ENCODE data around the gene ATOH8.
"Not testable (repeated sequence)": the region's sequence is repeated elsewhere in the genome, so short reads cannot be mapped to it uniquely, and the experiment has no call there.

ATOH8 gene

DNA sequence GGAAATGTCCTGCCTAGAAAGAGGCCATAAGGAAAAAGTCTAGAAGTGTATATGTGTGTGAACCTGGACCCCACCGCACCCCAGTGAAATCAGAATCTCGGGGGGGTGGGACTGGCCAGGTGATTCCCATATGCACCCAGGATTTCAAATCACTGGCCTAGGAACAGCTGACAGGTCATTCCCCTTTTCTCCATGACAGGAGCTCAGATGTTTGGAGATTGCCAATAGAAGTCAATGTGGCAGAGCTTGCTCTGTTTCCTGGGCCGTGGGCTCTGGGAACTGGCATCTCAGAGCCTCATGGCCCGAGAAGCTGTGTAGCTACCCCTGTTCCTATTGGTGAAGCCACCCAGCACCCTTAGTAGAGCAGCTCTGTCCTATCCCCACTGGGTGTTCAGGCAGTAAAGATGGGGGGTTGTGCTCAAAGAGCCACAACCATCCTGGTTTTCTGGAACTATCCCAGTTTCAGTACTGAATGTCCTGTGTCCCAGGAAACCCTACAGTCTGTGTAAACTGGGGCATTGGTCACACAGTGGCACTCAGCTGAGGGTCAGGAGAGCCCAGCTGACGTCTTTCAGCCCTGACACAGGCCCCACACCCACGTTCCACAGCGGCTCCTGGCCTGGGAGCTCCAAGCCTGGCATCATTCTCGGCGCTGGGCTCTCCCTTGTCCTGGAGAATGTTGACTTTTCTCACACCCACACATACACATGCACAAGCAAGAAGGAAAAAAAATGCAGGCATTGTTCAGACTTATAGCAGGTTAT, 40.8 kb upstream of the ATOH8 start:
- Histone ChIP-seq H3K4ac (ENCODE audit: low read depth, low read length) (no peak overlapping the region), H3K27me3 (ENCODE audit: insufficient read depth, low read length) (no peaks in the 10 kb centered on the region), H3K79me1 (ENCODE audit: low read length) (peaks cover 8% of the 10 kb centered on the region), H2AFZ (ENCODE audit: insufficient read depth, low read length, poor library complexity) (no peak overlapping the region), H3K4me1 (ENCODE audit: control insufficient read depth in 1 of 2, insufficient read depth in 2 of 2, low read length in 2 of 2) (peaks cover 16 to 17% of the 10 kb centered on the region in 2 experiments), H2BK5ac (ENCODE audit: low read depth, low read length, poor library complexity) (no peak overlapping the region), H3K79me2 (ENCODE audit: control insufficient read depth, insufficient read depth, low read length, poor library complexity) (no peaks in the 10 kb centered on the region), H3K9me3 (ENCODE audit: insufficient read depth, low read depth, low read length) (peaks cover 4% of the 10 kb centered on the region), H2BK120ac (ENCODE audit: insufficient read depth, low read length, poor library complexity) (no peak overlapping the region), H4K91ac (ENCODE audit: low read depth, low read length) (no peak overlapping the region), H3K23ac (ENCODE audit: low read length) (no peak overlapping the region), H3K14ac (ENCODE audit: low read length) (no peak overlapping the region), H3K9ac (ENCODE audit: low read length) (no peak overlapping the region), H3K36me3 (ENCODE audit: control insufficient read depth in 1 of 2, insufficient read depth in 2 of 2, low read length in 2 of 2) (no peaks in the 10 kb centered on the region), H3K4me2 (ENCODE audit: low read length) (no peak overlapping the region), H2AK5ac (ENCODE audit: low read length) (no peak overlapping the region), H3K27ac (ENCODE audit: low read depth, low read length) (no peak overlapping the region), H3K18ac (ENCODE audit: low read length) (no peak overlapping the region), H4K8ac (ENCODE audit: low read depth, low read length) (no peak overlapping the region), H2BK12ac (ENCODE audit: low read length) (no peak overlapping the region), H4K12ac (ENCODE audit: low read depth, low read length) (no peak overlapping the region), H3K4me3 (ENCODE audit: low read depth, low read length) (no peak overlapping the region)
- DNase-seq, result no peak
- WGBS (ENCODE audit: extremely low coverage, insufficient coverage, insufficient read length), result no CpG with 5 or more reads among the region's 9 CpGs

- H4K91ac ChIP-seq (ENCODE audit: low read depth, low read length), result no peak overlapping the region
- peaks cover 8% of the 10 kb centered on the region for H3K79me1 ChIP-seq (ENCODE audit: low read length)
- no CpG with 5 or more reads among the region's 5 CpGs for WGBS (ENCODE audit: extremely low coverage, insufficient coverage, insufficient read length)
- H3K36me3 ChIP-seq (ENCODE audit: control insufficient read depth in 1 of 2, insufficient read depth in 2 of 2, low read length in 2 of 2), result no peaks in the 10 kb centered on the region
- H2AK5ac ChIP-seq (ENCODE audit: low read length), result no peak overlapping the region
- H3K4me2 ChIP-seq (ENCODE audit: low read length), result no peak overlapping the region
- H2AFZ ChIP-seq (ENCODE audit: insufficient read depth, low read length, poor library complexity), result no peak overlapping the region
- H3K23ac ChIP-seq (ENCODE audit: low read length), result no peak overlapping the region
- H3K9me3 ChIP-seq (ENCODE audit: insufficient read depth, low read depth, low read length), result peaks cover 4% of the 10 kb centered on the region
- no peak for DNase-seq
- peaks cover 16 to 17% of the 10 kb centered on the region in 2 experiments for H3K4me1 ChIP-seq (ENCODE audit: control insufficient read depth in 1 of 2, insufficient read depth in 2 of 2, low read length in 2 of 2)
- H2BK120ac ChIP-seq (ENCODE audit: insufficient read depth, low read length, poor library complexity), result no peak overlapping the region
- no peaks in the 10 kb centered on the region for H3K79me2 ChIP-seq (ENCODE audit: control insufficient read depth, insufficient read depth, low read length, poor library complexity)
- H2BK5ac ChIP-seq (ENCODE audit: low read depth, low read length, poor library complexity), result no peak overlapping the region
- no peak overlapping the region for H4K12ac ChIP-seq (ENCODE audit: low read depth, low read length)
- H3K4me3 ChIP-seq (ENCODE audit: low read depth, low read length), result no peak overlapping the region
- H4K8ac ChIP-seq (ENCODE audit: low read depth, low read length), result no peak overlapping the region
- no peak overlapping the region for H3K18ac ChIP-seq (ENCODE audit: low read length)
- no peaks in the 10 kb centered on the region for H3K27me3 ChIP-seq (ENCODE audit: insufficient read depth, low read length)
- no peak overlapping the region for H3K27ac ChIP-seq (ENCODE audit: low read depth, low read length)
- H3K4ac ChIP-seq (ENCODE audit: low read depth, low read length), result no peak overlapping the region
- no peak overlapping the region for H2BK12ac ChIP-seq (ENCODE audit: low read length)
- H3K14ac ChIP-seq (ENCODE audit: low read length), result no peak overlapping the region
- H3K9ac ChIP-seq (ENCODE audit: low read length), result no peak overlapping the region
Observed at GRCh38 chr2:85713836-85714235, 40.0 kb upstream of the ATOH8 start.

DNA sequence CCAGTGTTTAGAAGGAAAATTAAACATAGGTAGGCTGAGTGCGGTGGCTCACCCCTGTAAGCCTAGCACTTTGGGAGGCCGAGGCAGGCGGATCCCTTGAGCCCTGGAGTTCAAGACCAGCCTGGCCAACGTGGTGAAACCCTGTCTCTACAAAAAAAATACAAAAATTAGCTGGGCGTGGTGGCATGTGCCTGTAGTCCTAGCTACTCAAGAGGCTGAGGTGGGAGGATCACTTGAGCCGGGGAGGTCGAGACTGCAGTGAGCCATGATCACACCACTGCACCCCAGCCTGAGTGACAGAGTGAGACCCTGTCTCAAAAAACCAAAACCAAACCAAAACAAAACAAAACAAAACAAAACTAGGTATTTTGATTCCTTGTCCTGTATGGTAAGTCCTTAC, 39.4 kb upstream of the ATOH8 start:
- H2AFZ ChIP-seq (ENCODE audit: insufficient read depth, low read length, poor library complexity); H3K4me3 ChIP-seq (ENCODE audit: low read depth, low read length); H3K36me3 ChIP-seq (ENCODE audit: control insufficient read depth in 1 of 2, insufficient read depth in 2 of 2, low read length in 2 of 2); H2BK12ac ChIP-seq (ENCODE audit: low read length); H3K4me2 ChIP-seq (ENCODE audit: low read length); H3K4ac ChIP-seq (ENCODE audit: low read depth, low read length); DNase-seq; H3K27ac ChIP-seq (ENCODE audit: low read depth, low read length); H2AK5ac ChIP-seq (ENCODE audit: low read length); H2BK120ac ChIP-seq (ENCODE audit: insufficient read depth, low read length, poor library complexity); H3K79me2 ChIP-seq (ENCODE audit: control insufficient read depth, insufficient read depth, low read length, poor library complexity); H4K8ac ChIP-seq (ENCODE audit: low read depth, low read length); H3K14ac ChIP-seq (ENCODE audit: low read length); H3K79me1 ChIP-seq (ENCODE audit: low read length); H3K9ac ChIP-seq (ENCODE audit: low read length); H3K23ac ChIP-seq (ENCODE audit: low read length); H4K91ac ChIP-seq (ENCODE audit: low read depth, low read length); H3K18ac ChIP-seq (ENCODE audit: low read length); H4K12ac ChIP-seq (ENCODE audit: low read depth, low read length); H3K9me3 ChIP-seq (ENCODE audit: insufficient read depth, low read depth, low read length); H3K27me3 ChIP-seq (ENCODE audit: insufficient read depth, low read length); H2BK5ac ChIP-seq (ENCODE audit: low read depth, low read length, poor library complexity): not testable (repeated sequence)
- WGBS (ENCODE audit: extremely low coverage, insufficient coverage, insufficient read length), result no CpG with 5 or more reads among the region's 7 CpGs
- peaks cover 16 to 17% of the 10 kb centered on the region in 2 experiments for H3K4me1 ChIP-seq (ENCODE audit: control insufficient read depth in 1 of 2, insufficient read depth in 2 of 2, low read length in 2 of 2)

DNA sequence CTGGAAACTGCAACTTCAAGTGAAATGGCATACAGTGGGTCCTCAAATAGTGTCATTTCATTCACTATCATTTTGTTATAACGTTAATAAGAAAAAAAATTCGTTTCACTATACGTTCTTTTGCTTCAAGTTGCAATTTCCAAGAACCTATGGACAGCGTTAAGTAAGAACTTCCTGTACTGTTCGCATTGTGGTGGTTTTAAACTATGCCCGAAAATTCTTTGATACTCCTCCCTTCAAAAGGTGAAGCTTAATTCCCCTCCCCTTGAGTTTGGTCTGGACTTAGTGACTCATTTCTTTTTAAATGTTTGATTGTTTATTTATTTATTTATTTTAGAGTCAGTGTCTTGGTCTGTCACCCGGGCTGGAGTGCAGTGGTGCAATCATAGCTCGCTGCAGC, 39.0 kb upstream of the ATOH8 start:
- Histone ChIP-seq H3K27me3 (ENCODE audit: insufficient read depth, low read length) (no peaks in the 10 kb centered on the region), H3K36me3 (ENCODE audit: control insufficient read depth in 1 of 2, insufficient read depth in 2 of 2, low read length in 2 of 2) (no peaks in the 10 kb centered on the region), H3K9me3 (ENCODE audit: insufficient read depth, low read depth, low read length) (peaks cover 4% of the 10 kb centered on the region), H3K18ac (ENCODE audit: low read length) (no peak overlapping the region), H3K27ac (ENCODE audit: low read depth, low read length) (no peak overlapping the region), H3K4me1 (ENCODE audit: control insufficient read depth in 1 of 2, insufficient read depth in 2 of 2, low read length in 2 of 2) (peaks cover 16 to 17% of the 10 kb centered on the region in 2 experiments), H4K8ac (ENCODE audit: low read depth, low read length) (no peak overlapping the region), H3K4me2 (ENCODE audit: low read length) (no peak overlapping the region), H2BK12ac (ENCODE audit: low read length) (no peak overlapping the region), H3K4ac (ENCODE audit: low read depth, low read length) (no peak overlapping the region), H4K91ac (ENCODE audit: low read depth, low read length) (no peak overlapping the region), H3K14ac (ENCODE audit: low read length) (no peak overlapping the region), H3K4me3 (ENCODE audit: low read depth, low read length) (no peak overlapping the region), H3K9ac (ENCODE audit: low read length) (no peak overlapping the region), H2AK5ac (ENCODE audit: low read length) (no peak overlapping the region), H3K79me2 (ENCODE audit: control insufficient read depth, insufficient read depth, low read length, poor library complexity) (no peaks in the 10 kb centered on the region), H2BK120ac (ENCODE audit: insufficient read depth, low read length, poor library complexity) (no peak overlapping the region), H4K12ac (ENCODE audit: low read depth, low read length) (no peak overlapping the region), H2BK5ac (ENCODE audit: low read depth, low read length, poor library complexity) (no peak overlapping the region), H3K23ac (ENCODE audit: low read length) (no peak overlapping the region), H3K79me1 (ENCODE audit: low read length) (peaks cover 8% of the 10 kb centered on the region), H2AFZ (ENCODE audit: insufficient read depth, low read length, poor library complexity) (no peak overlapping the region)
- DNase-seq, result no peak
- WGBS (ENCODE audit: extremely low coverage, insufficient coverage, insufficient read length), result no CpG with 5 or more reads among the region's 8 CpGs
